Stimulated activated memory B cell treated with anti-CD40 and anti-IgM and Interleukin-4, amounts not matched to agents 10 μg/mL and 1 μg/mL and 100 μg/mL, for 72 hours (primary cell): ENCODE results near the gene MISP.
A peak's percentile ranks its signal among the peaks of the same experiment; 100 is the strongest.
"Not testable (repeated sequence)": the region's sequence is repeated elsewhere in the genome, so short reads cannot be mapped to it uniquely, and the experiment has no call there.

Source experiments
- ATAC-seq: fragments of 150-1000 bp; cut with Tn5 transposase; 2 replicates; pipeline ENCODE4 v1.10.0; 2021
- H3K27ac Mint-ChIP-seq: one replicate; pipeline ENCODE4 v1.8.0; 2022; ENCODE audit warnings: mild to moderate bottlenecking, mixed read lengths
- H3K27me3 Mint-ChIP-seq: one replicate; pipeline ENCODE4 v1.8.0; 2022; ENCODE audit warnings: mixed read lengths
- H3K36me3 Mint-ChIP-seq: one replicate; pipeline ENCODE4 v1.8.0; 2022; ENCODE audit warnings: mixed read lengths
- H3K4me1 Mint-ChIP-seq: one replicate; pipeline ENCODE4 v1.8.0; 2022; ENCODE audit warnings: mixed read lengths
- H3K4me3 Mint-ChIP-seq: one replicate; pipeline ENCODE4 v1.8.0; 2022; ENCODE audit warnings: mild to moderate bottlenecking, moderate library complexity, mixed read lengths
- H3K9me3 Mint-ChIP-seq: one replicate; pipeline ENCODE4 v1.8.0; 2022; ENCODE audit warnings: mixed read lengths

Gene MISP

GRCh38 chr19:750640-751423 is at the start of gene MISP:
Gene MISP, plus strand, starts transcription at chr19:751112. Its CDS starts 5,835 bp downstream, at chr19:756947.
- H3K4me3 Mint-ChIP-seq = no peak within 1 kb of the TSS
- H3K4me1 Mint-ChIP-seq = no peaks in the 10 kb centered on the region
- no peaks in the 10 kb centered on the region for H3K36me3 Mint-ChIP-seq
- no peak within 1 kb of the TSS for H3K27ac Mint-ChIP-seq
- no peak for ATAC-seq
- no peaks in the 10 kb centered on the region for H3K9me3 Mint-ChIP-seq
- peaks cover 12% of the 10 kb centered on the region for H3K27me3 Mint-ChIP-seq

- H3K27ac Mint-ChIP-seq, H3K36me3 Mint-ChIP-seq, H3K9me3 Mint-ChIP-seq, H3K4me1 Mint-ChIP-seq, ATAC-seq: not testable (repeated sequence)
- Mint-ChIP-seq H3K27me3 (peaks cover 72% of the 10 kb centered on the region), H3K4me3 (peak overlapping the region; percentile 5)
Observed at GRCh38 chr19:702847-703246, 48.1 kb upstream of the MISP start.

- Mint-ChIP-seq H3K27me3 (peaks cover 72% of the 10 kb centered on the region), H3K36me3 (peaks cover 6% of the 10 kb centered on the region), H3K4me1 (peaks cover 9% of the 10 kb centered on the region), H3K9me3 (peaks cover 4% of the 10 kb centered on the region), H3K27ac (no peak overlapping the region), H3K4me3 (peak overlapping the region; percentile 35)
- ATAC-seq = no peak
Observed at GRCh38 chr19:703329-703650, 47.6 kb upstream of the MISP start.

GRCh38 chr19:703651-704446 is 47.1 kb upstream of the MISP start:
- Mint-ChIP-seq H3K4me3 (no peak overlapping the region), H3K27ac (no peak overlapping the region), H3K36me3 (peaks cover 6% of the 10 kb centered on the region)

GRCh38 chr19:704447-704741 is 46.5 kb upstream of the MISP start:
- Mint-ChIP-seq H3K4me3 (no peak overlapping the region), H3K9me3 (peaks cover 4% of the 10 kb centered on the region), H3K36me3 (peaks cover 6% of the 10 kb centered on the region), H3K4me1 (peaks cover 9% of the 10 kb centered on the region), H3K27ac (no peak overlapping the region), H3K27me3 (peaks cover 62% of the 10 kb centered on the region)
- ATAC-seq = no peak

More at GRCh38 chr19:703651-704446, 47.1 kb upstream of the MISP start:
- peaks cover 68% of the 10 kb centered on the region for H3K27me3 Mint-ChIP-seq
- H3K4me1 Mint-ChIP-seq = peaks cover 9% of the 10 kb centered on the region
- peaks cover 4% of the 10 kb centered on the region for H3K9me3 Mint-ChIP-seq
- ATAC-seq = peak; percentile 59

GRCh38 chr19:708154-709143 is 42.5 kb upstream of the MISP start, which contains the start of gene PALM:
Gene PALM, plus strand, starts transcription at chr19:708935. Its CDS starts 212 bp downstream, at chr19:709147.
- Mint-ChIP-seq H3K4me1 (peaks cover 4% of the 10 kb centered on the region), H3K36me3 (peaks cover under 1% of the 10 kb centered on the region), H3K4me3 (no peak within 1 kb of the TSS), H3K27ac (no peak within 1 kb of the TSS), H3K27me3 (peaks cover 58% of the 10 kb centered on the region), H3K9me3 (no peaks in the 10 kb centered on the region)
- no peak for ATAC-seq

- Mint-ChIP-seq H3K9me3 (no peaks in the 10 kb centered on the region), H3K4me3 (no peak overlapping the region), H3K27me3 (peaks cover 57% of the 10 kb centered on the region), H3K4me1 (no peaks in the 10 kb centered on the region), H3K36me3 (no peaks in the 10 kb centered on the region), H3K27ac (no peak overlapping the region)
- peak; percentile 9 for ATAC-seq
Observed at GRCh38 chr19:709196-709964, 41.5 kb upstream of the MISP start.

- H3K9me3 Mint-ChIP-seq = no peaks in the 10 kb centered on the region
- H3K4me3 Mint-ChIP-seq = no peak overlapping the region
- no peaks in the 10 kb centered on the region for H3K36me3 Mint-ChIP-seq
- ATAC-seq = no peak
- H3K27ac Mint-ChIP-seq = no peak overlapping the region
- H3K4me1 Mint-ChIP-seq = no peaks in the 10 kb centered on the region
- H3K27me3 Mint-ChIP-seq = peaks cover 58% of the 10 kb centered on the region
Observed at GRCh38 chr19:709965-710571, 40.8 kb upstream of the MISP start.

GRCh38 chr19:710767-711166 is 40.1 kb upstream of the MISP start:
- H3K36me3 Mint-ChIP-seq = peaks cover 6% of the 10 kb centered on the region
- H3K9me3 Mint-ChIP-seq = peaks cover 5% of the 10 kb centered on the region
- H3K27ac Mint-ChIP-seq = no peak overlapping the region
- no peaks in the 10 kb centered on the region for H3K4me1 Mint-ChIP-seq
- peaks cover 65% of the 10 kb centered on the region for H3K27me3 Mint-ChIP-seq
- ATAC-seq = no peak
- H3K4me3 Mint-ChIP-seq = no peak overlapping the region

- no peak overlapping the region for H3K4me3 Mint-ChIP-seq
- ATAC-seq = no peak
- peaks cover 8% of the 10 kb centered on the region for H3K36me3 Mint-ChIP-seq
- peaks cover 6% of the 10 kb centered on the region for H3K9me3 Mint-ChIP-seq
- no peak overlapping the region for H3K27ac Mint-ChIP-seq
- peaks cover 69% of the 10 kb centered on the region for H3K27me3 Mint-ChIP-seq
- no peaks in the 10 kb centered on the region for H3K4me1 Mint-ChIP-seq
Observed at GRCh38 chr19:711254-711653, 39.7 kb upstream of the MISP start.

GRCh38 chr19:715347-715746 is 35.6 kb upstream of the MISP start:
- Mint-ChIP-seq H3K27ac (no peak overlapping the region), H3K4me3 (no peak overlapping the region), H3K9me3 (peaks cover 6% of the 10 kb centered on the region), H3K4me1 (peaks cover 9% of the 10 kb centered on the region), H3K27me3 (peaks cover 74% of the 10 kb centered on the region), H3K36me3 (peaks cover 8% of the 10 kb centered on the region)
- ATAC-seq = no peak

- Mint-ChIP-seq H3K4me3 (no peak overlapping the region), H3K27ac (no peak overlapping the region), H3K9me3 (peaks cover 6% of the 10 kb centered on the region), H3K4me1 (peaks cover 28% of the 10 kb centered on the region), H3K27me3 (peaks cover 71% of the 10 kb centered on the region), H3K36me3 (peaks cover 8% of the 10 kb centered on the region)
- no peak for ATAC-seq
Observed at GRCh38 chr19:718251-718951, 32.5 kb upstream of the MISP start.

- peaks cover 8% of the 10 kb centered on the region for H3K36me3 Mint-ChIP-seq
- H3K9me3 Mint-ChIP-seq = peaks cover 6% of the 10 kb centered on the region
- no peak for ATAC-seq
- no peak overlapping the region for H3K27ac Mint-ChIP-seq
- peaks cover 32% of the 10 kb centered on the region for H3K4me1 Mint-ChIP-seq
- H3K27me3 Mint-ChIP-seq = peaks cover 71% of the 10 kb centered on the region
- no peak overlapping the region for H3K4me3 Mint-ChIP-seq
Observed at GRCh38 chr19:718991-719512, 31.9 kb upstream of the MISP start.
